ENCODE data around the gene CCIN. TPM values are rescaled to one million over a fixed set of nuclear protein-coding genes. Genes with fewer than 3 reads are reported as not detected.

The CCIN gene
- total RNA-seq, 1 donor from 2014 or later = 0.18 TPM

DNA sequence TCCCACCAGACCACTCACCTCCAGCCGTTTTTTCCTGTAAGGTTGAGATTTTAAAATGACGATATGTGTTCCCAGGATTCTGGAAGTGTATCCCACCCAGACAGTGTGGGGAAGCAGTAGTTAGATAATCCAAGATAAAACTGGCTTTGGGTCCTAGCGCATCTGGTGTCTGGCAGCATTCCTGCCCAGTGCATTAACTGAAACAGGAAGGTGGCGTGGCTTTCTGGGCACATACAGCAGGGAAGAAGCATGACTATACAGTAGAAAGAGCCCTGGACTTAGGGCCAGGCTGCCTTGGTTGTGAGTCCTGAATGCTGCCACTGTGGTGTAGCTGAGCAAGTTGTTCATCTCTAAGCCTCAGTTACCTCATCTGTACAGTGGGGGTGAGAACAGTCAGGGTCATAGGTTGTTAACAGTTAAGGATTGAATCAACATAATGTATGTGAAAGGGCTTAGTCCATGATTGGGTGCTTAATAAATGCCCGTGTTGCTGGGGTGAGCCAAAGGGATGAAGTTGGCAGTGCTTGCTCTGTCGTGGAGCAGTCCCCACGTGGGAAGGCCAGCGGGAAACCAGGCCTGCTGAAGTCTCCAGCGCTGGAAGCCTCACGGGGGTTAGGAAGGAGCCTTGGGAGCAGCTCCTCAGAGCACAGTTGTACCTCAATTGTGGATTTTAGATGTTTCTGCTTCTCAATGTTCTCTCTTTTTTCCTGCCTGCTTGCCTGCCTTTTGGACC lies 39.5 kb downstream of the CCIN start:
- Histone ChIP-seq H3K9me3 (no peaks in the 10 kb centered on the region), H3K27me3 (ENCODE audit: low read depth) (no peaks in the 10 kb centered on the region), H3K27ac (no peak overlapping the region), H3K36me3 (peaks cover 100% of the 10 kb centered on the region), H3K4me3 (no peak overlapping the region), H3K4me1 (peaks cover 38% of the 10 kb centered on the region)
- TF ChIP-seq, protein P1, sequence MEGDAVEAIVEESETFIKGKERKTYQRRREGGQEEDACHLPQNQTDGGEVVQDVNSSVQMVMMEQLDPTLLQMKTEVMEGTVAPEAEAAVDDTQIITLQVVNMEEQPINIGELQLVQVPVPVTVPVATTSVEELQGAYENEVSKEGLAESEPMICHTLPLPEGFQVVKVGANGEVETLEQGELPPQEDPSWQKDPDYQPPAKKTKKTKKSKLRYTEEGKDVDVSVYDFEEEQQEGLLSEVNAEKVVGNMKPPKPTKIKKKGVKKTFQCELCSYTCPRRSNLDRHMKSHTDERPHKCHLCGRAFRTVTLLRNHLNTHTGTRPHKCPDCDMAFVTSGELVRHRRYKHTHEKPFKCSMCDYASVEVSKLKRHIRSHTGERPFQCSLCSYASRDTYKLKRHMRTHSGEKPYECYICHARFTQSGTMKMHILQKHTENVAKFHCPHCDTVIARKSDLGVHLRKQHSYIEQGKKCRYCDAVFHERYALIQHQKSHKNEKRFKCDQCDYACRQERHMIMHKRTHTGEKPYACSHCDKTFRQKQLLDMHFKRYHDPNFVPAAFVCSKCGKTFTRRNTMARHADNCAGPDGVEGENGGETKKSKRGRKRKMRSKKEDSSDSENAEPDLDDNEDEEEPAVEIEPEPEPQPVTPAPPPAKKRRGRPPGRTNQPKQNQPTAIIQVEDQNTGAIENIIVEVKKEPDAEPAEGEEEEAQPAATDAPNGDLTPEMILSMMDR (IDR thresholded peaks at IDR 0.05) = no peak
- no peak for DNase-seq
- ATAC-seq = no peak
- intact Hi-C loops (cut with DNase I) = no loop called here

DNA sequence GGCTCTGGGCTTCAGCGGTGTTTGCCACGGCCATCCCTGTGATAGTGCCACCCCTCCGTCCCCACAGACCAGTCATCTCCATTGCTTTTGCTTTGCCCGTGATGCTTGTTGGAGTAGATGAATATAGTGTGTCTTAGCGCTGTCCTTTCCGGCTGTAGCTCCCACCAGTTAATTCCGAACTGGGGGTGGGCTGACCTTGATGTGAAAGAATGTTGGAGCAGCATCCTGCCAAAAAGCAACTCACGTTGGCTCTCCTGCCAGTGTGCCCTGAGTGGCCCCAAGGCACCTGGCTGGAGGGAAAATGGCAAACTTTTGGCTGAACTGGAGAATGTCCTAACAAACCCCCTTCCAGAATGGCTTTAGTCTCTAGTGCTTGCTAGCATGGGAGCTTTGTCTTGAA lies 41.5 kb downstream of the CCIN start:
- H3K4me1 ChIP-seq = peaks cover 47% of the 10 kb centered on the region
- TF ChIP-seq, protein P1 (IDR thresholded peaks at IDR 0.05) = no peak
- no peak overlapping the region for H3K27ac ChIP-seq

DNA sequence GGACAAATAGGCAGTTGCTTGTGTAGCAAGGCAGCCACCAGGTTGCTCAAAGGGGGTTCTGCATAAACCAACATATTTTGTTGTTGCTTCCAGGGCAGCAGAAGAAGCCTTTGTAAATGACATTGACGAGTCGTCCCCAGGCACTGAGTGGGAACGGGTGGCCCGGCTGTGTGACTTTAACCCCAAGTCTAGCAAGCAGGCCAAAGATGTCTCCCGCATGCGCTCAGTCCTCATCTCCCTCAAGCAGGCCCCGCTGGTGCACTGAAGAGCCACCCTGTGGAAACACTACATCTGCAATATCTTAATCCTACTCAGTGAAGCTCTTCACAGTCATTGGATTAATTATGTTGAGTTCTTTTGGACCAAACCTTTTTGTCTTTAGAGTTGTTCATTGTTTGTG lies 42.3 kb downstream of the CCIN start:
- Histone ChIP-seq H3K27ac (no peak overlapping the region), H3K4me1 (peaks cover 47% of the 10 kb centered on the region), H3K36me3 (peaks cover 89% of the 10 kb centered on the region), H3K4me3 (no peak overlapping the region), H3K9me3 (no peaks in the 10 kb centered on the region), H3K27me3 (ENCODE audit: low read depth) (no peaks in the 10 kb centered on the region)
- intact Hi-C loops (cut with DNase I) = no loop called here
- DNase-seq (no peak), ATAC-seq (no peak)
- TF ChIP-seq, protein P1 (IDR thresholded peaks at IDR 0.05) = no peak

More for the DNA sequence above, 41.5 kb downstream of the CCIN start:
- intact Hi-C loops (cut with DNase I) = no loop called here
- no peak overlapping the region for H3K4me3 ChIP-seq
- no peaks in the 10 kb centered on the region for H3K9me3 ChIP-seq
- H3K27me3 ChIP-seq (ENCODE audit: low read depth) = no peaks in the 10 kb centered on the region
- no peak for DNase-seq
- ATAC-seq = no peak
- peaks cover 94% of the 10 kb centered on the region for H3K36me3 ChIP-seq

DNA sequence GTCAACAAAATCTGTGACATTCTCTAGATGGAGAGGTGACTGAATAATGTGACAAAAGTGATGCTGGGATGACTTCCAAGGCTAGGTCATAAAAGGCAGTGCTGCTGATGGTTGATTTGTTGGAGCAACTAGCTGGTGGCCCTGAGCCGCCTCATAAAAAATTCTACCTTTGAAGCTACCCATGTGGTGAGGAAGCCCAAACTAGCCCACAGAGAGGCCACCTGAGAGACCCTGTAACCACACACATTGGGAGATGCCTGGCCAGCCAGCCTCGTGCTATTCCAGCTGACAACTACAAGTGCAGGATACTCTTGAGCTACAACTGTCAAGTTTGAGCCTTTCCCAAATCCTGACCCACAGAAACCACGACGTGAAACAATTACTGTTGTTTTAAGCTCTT lies 44.2 kb downstream of the CCIN start:
- DNase-seq (no peak), ATAC-seq (no peak)
- Histone ChIP-seq H3K4me3 (no peak overlapping the region), H3K27me3 (ENCODE audit: low read depth) (no peaks in the 10 kb centered on the region), H3K27ac (no peak overlapping the region), H3K36me3 (peaks cover 89% of the 10 kb centered on the region), H3K4me1 (peaks cover 42% of the 10 kb centered on the region), H3K9me3 (no peaks in the 10 kb centered on the region)
- TF ChIP-seq, protein P1 (IDR thresholded peaks at IDR 0.05) = no peak
- intact Hi-C loops (cut with DNase I) = no loop called here

DNA sequence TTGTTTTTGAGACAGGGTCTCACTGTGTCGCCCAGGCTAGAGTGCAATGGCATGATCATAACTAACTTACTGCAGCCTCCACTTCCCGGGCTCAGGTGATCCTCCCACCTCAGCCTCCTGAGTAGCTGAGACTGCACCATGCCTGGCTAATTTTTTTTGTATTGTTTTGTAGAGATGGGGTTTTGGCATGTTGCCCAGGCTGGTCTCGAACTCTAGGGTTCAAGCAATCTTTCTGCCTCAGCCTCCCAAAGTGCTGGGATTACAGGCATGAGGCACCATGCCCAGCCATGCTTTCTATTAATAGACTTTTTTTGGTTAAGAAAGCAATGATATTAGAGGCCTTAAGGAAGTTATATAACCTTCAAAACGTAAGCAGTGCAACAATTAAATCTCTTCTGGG lies 44.8 kb downstream of the CCIN start:
- Histone ChIP-seq H3K4me1 (peaks cover 38% of the 10 kb centered on the region), H3K27ac (no peak overlapping the region), H3K36me3 (peaks cover 89% of the 10 kb centered on the region), H3K9me3 (no peaks in the 10 kb centered on the region), H3K27me3 (ENCODE audit: low read depth) (no peaks in the 10 kb centered on the region), H3K4me3 (no peak overlapping the region)
- DNase-seq = no peak
- ATAC-seq = no peak
- TF ChIP-seq, protein P1 (IDR thresholded peaks at IDR 0.05) = no peak
- intact Hi-C loops (cut with DNase I) = no loop called here
